GM21447 (cell line): Measurements from ENCODE around the gene KRTAP13-1.

Experiments
- ATAC-seq: cut with Tn5 transposase; IDR thresholded peaks from one replicate; pipeline ENCODE4 v1.9.1; 2021; ENCODE audit not compliant: unreplicated experiment

The KRTAP13-1 gene, protein sequence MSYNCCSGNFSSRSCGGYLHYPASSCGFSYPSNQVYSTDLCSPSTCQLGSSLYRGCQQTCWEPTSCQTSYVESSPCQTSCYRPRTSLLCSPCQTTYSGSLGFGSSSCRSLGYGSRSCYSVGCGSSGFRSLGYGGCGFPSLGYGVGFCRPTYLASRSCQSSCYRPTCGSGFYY

DNA sequence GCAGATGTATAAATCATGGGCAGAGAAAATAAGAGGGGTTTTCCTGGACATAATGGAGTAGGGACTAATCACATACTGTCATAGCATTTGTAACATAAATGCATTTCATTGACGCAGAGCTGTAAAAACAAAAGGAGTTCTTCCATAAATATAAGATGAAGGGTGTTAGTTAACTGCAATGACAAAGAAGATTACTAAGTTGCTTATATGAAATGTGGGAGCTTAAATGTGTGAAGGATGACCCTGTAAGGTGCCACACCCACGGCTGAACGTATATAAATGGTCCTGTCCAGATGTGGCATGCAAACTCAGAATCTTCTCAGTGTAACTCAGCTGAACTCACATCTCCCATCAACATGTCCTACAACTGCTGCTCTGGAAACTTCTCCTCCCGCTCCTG is at the start of gene KRTAP13-1:
Gene KRTAP13-1, plus strand, starts transcription at position 301 of the 400 bp plus-strand sequence. Its CDS starts 56 bp downstream, at position 357.
- ATAC-seq: no peak

DNA sequence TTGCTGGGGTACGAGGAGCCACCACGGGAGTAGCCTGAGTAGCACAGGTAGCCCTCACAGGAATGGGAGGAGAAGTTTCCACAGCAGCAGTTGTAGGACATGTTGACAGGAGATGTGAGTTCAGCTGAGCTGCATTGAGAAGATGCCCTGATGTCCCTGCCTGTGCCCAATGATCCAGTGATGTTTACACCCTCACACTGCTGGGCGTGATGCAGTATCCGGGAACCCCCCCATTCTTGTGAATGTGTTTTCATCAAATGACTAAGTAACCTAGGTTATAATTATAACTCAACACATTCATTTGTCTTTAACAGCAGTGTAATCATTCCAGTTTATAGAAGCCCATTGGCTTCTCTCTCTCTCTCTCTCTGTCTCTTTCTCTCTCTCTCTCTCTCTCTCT is 47.3 kb upstream of the KRTAP13-1 start, which contains the start of gene KRTAP23-1:
Gene KRTAP23-1, minus strand, starts transcription at position 101 of the 400 bp plus-strand sequence. Its CDS starts 0 bp downstream, at position 101.
- ATAC-seq: no peak

DNA sequence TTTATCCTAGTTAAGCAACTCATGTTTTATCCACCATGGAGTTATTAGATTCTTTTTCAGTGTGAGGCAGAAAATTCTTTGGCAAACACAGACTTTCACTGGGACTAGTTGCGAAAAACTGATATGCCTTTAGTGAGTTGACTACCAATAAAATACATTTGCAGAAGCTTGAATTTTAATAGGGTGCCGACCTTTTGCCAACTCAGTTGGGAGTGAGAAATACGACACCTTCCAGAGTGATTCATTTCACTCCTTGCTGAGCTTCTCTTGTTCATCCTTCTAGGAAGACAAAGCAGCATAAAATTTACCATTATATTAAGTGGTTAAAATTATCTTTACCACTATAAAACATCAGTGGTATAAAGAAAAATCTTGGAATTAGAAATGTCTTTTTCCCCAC is 46.3 kb upstream of the KRTAP13-1 start:
- no peak for ATAC-seq

DNA sequence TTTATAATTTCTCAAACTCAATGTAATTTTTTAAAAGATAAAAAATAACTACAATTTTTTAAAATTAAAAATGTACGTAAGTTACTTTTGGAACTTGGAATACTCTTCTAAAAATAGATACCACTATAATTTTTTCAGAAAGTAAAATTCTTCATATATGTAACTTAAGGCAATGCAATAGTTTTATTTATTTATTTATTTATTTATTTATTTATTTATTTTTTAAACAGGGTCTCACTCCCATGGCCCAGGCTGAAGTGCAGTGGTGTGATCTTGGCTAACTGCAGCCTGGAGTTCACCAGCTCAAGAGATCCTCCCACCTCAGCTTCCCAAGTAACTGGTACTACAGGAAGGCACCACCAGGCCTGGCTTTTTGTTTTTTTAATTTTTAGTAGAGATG is 44.3 kb upstream of the KRTAP13-1 start:
- no peak for ATAC-seq

DNA sequence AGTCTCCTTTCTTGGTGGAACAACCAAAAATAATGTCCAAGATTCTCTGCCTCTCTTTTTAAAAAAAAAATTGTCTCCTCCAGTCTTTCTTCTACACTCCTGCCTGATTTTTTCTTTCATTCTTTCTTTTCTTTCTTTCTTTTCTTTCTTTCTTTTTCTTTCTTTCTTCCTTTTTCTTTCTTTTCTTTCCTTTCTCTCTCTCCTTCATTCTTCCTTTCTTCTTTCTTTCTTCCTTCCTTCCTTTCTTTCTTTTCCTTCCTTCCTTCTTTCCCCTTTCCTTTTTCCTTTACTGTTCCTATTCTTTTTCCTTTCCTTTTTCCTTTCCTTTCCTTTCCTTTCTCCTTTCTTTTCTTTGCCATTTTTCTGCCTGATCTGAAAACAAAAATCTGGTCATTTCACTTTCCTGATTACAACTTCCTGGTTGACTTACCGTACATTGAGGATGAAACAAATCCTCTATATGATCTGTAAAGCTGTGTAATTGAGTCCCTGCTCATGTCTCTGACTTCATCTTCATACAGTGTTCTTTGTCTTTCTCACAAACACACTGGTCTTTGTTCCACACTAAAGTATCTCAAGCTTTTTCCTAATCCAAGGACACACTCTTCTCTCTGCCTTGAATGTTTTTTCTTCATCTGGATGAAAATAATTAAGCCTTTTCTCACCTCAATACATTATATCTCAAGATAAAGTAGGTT is 41.4 kb upstream of the KRTAP13-1 start:
- ATAC-seq: no peak

DNA sequence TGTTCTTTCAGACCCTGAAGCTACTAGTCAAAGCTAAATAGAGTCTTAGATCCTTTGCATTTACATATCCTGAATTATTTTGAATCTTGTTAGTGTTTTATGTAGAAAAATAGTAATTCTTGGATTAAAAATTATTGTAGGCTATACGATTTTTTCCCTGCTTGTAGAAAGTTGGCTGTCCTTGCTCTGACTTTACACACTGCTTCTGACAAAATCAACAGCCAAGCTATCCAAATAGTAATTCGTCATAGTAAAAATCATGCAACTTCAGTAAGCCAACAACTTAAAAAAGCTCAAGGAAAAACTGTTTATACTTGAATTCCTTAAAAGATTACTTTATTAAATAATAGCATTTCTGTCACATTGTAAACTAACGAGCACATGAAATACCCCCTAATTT is 39.9 kb upstream of the KRTAP13-1 start:
- ATAC-seq: no peak

DNA sequence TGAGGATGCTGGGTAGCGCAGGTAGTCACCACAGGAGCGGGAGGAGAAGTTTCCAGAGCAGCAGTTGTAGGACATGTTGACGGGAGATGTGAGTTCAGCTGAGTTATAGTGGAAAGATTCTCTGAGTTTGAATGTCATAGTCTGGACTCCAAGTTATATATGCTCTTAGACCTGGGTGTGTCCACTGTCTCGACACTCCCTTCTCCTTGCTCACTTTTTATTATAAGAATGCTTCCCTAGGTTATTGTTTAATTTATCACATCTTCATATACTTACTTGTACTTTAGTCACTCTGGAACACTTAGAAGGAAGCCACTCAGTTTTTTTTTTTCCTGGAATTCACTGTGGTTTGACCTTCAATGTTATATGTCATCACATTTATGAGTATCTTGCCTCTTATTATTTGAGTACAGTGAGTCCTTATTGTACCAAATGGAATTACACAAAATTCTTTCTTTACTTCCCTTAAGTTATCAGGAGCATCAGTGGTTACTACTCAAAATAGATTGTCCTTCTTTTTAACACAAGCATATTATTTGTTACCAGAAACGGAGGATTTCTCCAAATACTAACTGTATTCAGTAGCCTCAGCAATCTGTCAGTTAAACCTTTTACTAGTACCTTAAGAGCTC is 23.6 kb upstream of the KRTAP13-1 start, which contains the start of gene KRTAP13-2:
Gene KRTAP13-2, minus strand, starts transcription at position 133 of the 632 bp plus-strand sequence. Its CDS starts 58 bp downstream, at position 75.
- no peak for ATAC-seq

DNA sequence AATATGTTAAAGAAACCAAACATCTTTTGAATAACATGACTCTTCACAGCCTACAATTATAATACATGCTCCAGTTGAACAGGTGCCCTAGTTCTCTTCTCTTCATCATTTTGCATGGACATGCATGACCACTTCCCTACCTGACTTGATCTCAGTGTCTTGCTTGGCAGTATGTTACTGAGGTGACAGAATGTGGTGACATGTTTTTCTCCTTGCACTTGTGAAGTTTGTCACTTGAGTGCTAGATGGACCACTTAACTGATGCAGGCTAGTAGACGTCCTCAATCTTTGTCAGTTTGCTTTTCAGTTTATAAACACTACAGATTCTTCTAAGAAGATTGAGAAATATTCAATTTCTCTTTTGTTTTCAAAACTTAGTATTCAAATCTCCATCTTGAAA is 13.6 kb upstream of the KRTAP13-1 start:
- ATAC-seq: no peak

DNA sequence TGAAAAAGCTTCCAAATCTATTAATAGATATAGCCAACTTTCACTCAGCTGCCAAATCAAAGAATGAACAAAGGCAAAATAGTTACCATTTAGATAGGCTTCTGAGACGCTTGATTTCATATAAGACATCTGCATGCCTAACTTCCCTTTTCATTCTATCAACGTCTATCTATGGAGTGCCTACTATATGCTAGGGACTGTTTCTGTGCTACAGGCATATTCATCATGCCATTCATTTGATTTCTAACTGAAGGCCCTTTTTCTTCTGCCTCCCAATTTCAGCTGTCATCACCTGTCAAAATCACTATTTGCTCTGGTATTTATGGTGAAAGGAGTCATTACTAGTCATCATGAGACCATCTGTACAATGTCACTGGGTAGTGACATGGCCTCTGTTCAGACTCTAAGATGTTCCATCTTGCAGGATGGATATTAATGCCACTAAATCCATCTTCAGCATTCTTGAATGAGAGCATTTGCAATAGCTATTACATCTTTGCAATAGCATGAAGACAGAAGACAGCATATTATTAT is 4.3 kb upstream of the KRTAP13-1 start:
- no peak for ATAC-seq

DNA sequence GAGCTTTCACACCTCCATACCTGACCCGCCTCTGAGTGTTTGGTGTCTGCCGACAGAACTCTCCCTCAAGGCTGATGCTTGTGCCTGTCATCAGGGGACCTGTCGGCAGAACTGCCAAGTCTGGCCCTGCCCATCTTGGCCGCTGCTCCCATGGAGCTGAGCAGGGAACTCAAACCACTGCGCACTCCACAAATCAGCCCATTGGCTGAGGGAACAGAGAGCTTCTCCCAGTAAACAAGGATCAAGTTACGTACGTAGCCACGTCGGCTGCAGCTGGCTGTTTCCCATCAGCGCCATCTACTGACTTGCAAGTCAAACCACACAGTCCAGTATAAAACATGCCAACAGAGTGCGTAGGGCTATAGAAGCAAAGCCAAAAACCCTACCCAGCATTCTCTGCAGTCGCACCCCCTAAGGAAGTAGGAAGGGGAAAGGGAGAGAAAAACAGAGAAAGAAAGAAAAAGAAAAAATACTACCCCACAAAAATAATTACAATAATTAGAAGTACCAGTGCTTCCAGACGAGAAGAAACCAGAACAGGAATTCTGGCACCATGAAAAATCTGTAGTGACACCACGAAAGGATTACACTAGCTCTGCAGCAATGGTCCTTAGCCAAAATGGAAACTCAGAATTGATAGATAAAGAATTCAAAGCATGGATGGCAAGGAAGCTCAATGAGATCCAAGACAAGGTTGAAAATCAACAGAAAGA is 13.1 kb downstream of the KRTAP13-1 start:
- ATAC-seq: no peak

DNA sequence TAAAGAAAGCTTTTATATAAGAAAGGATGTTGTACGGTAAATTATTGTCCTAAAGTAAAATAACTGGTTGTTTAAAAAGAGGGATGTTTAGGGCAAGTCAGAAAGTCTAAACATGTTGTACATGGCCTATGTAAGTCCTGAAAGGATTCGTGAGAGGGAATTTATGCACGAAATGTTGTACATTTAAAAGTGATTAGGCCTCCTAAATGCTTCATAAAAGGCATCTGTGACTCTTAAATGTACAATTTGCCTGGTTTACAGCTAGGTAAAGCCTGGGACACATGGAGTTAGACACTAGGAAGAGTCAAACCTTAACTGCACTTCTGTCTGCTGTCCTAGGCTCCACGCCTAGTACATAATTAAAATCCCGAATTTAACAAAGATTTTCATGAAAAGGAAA is 20.2 kb downstream of the KRTAP13-1 start:
- ATAC-seq: no peak

DNA sequence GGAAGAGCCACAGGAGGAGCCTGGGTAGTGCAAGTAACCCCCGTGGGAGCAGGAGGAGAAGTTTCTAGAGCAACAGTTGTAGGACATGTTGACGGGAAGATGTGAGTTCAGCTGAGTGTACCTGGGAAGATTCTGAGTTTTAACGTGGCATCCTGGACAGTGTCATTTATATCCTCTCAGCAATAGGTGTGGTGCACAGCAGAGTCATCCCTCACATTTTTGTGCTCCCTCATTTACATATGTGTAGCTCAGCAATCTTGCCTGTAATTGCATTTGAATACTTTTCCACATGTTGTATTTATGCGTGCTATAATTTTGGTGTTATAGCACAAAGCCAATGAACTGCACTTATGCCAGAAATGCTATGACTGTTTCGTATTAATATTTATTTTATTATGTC is 30.0 kb downstream of the KRTAP13-1 start, which contains the start of gene KRTAP13-3:
Gene KRTAP13-3, minus strand, starts transcription at position 101 of the 400 bp plus-strand sequence. Its CDS starts 14 bp downstream, at position 87.
- ATAC-seq: no peak

DNA sequence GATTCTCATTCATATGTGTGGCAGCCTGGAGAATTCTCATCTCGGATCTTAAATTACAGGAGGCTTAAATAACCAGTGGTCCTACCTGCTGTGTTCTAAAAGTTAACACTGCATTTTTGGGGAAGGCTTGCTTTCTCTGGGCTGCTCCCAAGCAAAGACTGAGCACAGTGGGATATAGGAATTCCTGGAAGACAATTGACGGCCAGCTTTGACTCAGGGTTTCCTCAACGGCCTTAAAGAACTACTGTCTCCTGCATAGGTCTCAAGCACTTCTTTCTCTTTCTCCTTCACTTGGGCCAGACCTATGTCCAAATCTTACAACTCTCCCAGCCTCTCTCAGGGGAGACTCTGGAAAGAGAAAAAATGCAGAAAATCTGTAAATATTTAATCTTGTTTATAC is 30.9 kb downstream of the KRTAP13-1 start:
- ATAC-seq: no peak

DNA sequence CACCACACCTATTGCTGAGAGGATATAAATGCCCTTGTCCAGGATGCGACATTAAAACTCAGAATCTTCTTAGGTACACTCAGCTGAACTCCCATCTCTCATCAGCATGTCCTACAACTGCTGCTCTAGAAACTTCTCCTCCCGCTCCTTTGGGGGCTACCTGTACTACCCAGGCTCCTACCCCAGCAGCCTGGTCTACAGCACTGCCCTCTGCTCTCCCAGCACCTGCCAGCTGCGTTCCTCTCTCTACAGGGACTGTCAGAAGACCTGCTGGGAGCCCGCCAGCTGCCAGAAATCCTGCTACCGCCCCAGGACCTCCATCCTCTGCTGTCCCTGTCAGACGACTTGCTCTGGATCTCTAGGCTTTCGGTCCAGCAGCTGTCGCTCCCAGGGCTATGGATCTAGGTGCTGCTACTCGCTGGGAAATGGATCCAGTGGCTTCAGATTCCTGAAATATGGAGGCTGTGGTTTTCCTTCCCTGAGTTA is 34.4 kb downstream of the KRTAP13-1 start, which contains the start of gene KRTAP13-4:
Gene KRTAP13-4, plus strand, starts transcription at position 51 of the 486 bp plus-strand sequence. Its CDS starts 56 bp downstream, at position 107.
- ATAC-seq: no peak

DNA sequence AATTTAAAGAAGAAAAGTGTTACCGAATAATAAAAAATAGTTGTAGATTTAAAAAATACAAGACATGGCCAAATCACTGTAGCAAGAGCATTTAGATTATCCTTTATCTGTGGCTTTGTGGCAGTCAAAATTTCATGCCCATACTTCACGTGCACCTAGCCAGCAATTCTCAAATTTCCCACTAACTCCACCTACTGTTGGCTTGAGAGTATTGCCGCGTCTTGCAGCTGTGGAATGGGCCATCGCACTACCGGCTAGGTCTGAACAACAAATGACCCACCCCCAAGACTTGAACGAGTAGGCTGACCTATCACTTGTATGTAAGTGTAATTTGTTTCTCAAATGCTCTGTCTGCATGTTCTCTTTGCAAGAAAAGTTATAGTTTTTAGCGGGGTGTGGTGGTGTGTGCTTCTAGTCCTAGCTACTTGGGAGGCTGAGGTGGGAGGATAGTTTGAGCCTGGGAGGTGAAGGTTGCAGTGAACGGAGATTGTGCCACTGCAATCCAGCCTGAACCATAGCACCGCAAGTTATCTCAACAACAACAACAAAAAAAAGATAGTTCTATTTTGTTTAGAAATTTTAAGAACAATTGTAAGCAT is 38.3 kb downstream of the KRTAP13-1 start:
- ATAC-seq: no peak

DNA sequence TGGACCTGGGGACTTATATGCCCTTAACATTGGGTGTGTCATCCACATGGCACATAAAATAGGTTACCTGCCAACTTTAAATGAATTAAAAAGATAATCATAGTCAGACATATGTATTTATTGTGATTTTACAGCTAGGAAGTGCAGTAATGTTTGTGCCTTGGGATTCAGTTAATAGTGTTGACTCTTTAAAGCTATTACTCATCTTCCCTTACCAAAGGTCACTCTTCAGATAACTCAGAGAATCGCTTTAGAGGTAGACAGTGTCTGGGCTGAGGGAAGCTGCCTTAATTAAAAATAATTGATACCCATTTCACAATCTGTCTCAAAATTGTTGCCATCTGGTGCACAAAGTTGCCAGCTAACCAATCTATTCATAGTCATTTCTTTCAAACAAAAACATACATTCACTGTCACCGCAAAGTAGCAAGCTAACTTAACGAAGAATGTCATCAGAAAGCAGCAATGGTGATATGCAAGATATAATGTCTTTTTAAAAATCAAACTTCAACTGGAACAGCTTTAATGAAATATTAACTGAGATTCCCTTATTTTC is 41.3 kb downstream of the KRTAP13-1 start:
- no peak for ATAC-seq

DNA sequence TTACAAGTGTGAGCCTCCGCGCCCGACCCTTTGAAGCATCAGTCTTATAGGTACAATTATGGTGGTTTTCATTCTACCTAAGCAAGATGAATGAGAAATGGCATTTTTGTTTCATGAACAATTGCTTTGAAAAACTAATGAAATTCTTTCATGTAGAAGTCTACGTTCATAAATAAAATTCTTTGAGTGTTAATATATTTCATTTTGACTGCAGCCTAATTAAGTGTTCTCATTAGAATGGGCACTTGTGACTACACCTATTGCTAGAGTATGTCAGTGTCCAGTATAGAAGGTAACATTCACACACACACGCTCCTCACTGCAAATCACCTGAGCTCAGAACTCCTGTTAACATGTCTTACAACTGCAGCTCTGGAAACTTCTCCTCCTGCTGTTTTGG is 44.1 kb downstream of the KRTAP13-1 start, which contains the start of gene KRTAP15-1:
Gene KRTAP15-1, plus strand, starts transcription at position 301 of the 400 bp plus-strand sequence. Its CDS starts 53 bp downstream, at position 354.
- no peak for ATAC-seq

DNA sequence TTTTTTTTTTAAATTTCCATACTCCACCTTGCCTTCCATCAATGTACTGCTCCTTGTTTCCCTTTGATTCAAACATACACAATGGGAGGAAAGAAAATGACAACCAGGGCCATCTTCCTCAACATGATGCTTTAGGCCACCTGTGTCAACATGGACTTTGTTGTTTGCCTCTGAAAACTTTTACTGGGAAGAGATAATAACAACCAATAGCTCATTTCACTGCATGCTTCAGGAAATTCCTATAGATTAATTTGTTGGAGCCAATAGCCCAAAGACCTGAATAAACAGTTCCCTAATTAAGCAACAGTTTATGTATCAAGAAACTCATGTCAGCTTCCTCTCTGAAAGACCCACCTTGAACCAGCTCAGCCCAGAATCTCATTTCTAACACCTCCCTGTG is 47.4 kb downstream of the KRTAP13-1 start:
- ATAC-seq: no peak

DNA sequence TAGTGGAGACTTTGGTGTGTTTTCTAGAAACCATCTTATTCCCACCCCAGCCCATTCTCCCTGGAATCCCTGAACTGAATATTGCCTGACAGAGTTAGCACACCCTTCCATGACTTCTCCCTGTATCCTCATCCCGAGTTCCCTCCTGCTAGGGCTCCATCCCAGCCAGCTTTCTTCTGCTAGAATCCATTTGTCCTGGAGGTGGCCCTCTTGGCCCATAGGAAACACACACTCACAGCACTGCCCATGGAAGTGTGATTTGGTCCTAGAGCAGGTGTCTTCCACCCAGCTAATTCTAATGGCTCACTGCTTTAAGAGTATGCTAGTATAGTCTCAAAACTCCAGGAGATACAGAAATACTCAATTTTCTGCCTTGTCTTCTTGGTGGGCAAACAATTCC is 48.4 kb downstream of the KRTAP13-1 start:
- no peak for ATAC-seq
